ENCODE data around the gene TNS1. TPM values are rescaled to one million over a fixed set of nuclear protein-coding genes. Genes with fewer than 3 reads are reported as not detected.
A peak's percentile ranks its signal among the peaks of the same experiment; 100 is the strongest.

TNS1 gene
- total RNA-seq, 1 experiment from 2014 or later = 3.1 TPM

GRCh38 chr2:217847552-217848350, 155.0 kb downstream of the TNS1 start:
- no peak for DNase-seq
- H3K36me3 ChIP-seq (replicated peaks; ENCODE audit: control insufficient read depth, insufficient read depth, low read length) = no peaks in the 10 kb centered on the region
- no peaks in the 10 kb centered on the region for H3K27me3 ChIP-seq (ENCODE audit: control insufficient read depth, insufficient read depth, low read length)
- H3K4me3 ChIP-seq (ENCODE audit: insufficient read depth, low read depth, low read length) = no peak overlapping the region

- Histone ChIP-seq H3K27me3 (ENCODE audit: control insufficient read depth, insufficient read depth, low read length) (no peaks in the 10 kb centered on the region), H3K36me3 (replicated peaks; ENCODE audit: control insufficient read depth, insufficient read depth, low read length) (no peaks in the 10 kb centered on the region), H3K4me3 (ENCODE audit: insufficient read depth, low read depth, low read length) (no peak overlapping the region)
- no peak for DNase-seq
Measured at GRCh38 chr2:217847115-217847514, 155.7 kb downstream of the TNS1 start.

GRCh38 chr2:217846321-217846743, 156.5 kb downstream of the TNS1 start:
- no peaks in the 10 kb centered on the region for H3K36me3 ChIP-seq (replicated peaks; ENCODE audit: control insufficient read depth, insufficient read depth, low read length)
- no peak overlapping the region for H3K4me3 ChIP-seq (ENCODE audit: insufficient read depth, low read depth, low read length)
- no peak for DNase-seq
- no peaks in the 10 kb centered on the region for H3K27me3 ChIP-seq (ENCODE audit: control insufficient read depth, insufficient read depth, low read length)

GRCh38 chr2:217845301-217845700, 157.5 kb downstream of the TNS1 start:
- H3K27me3 ChIP-seq (ENCODE audit: control insufficient read depth, insufficient read depth, low read length) = no peaks in the 10 kb centered on the region
- no peak overlapping the region for H3K4me3 ChIP-seq (ENCODE audit: insufficient read depth, low read depth, low read length)
- DNase-seq = no peak
- no peaks in the 10 kb centered on the region for H3K36me3 ChIP-seq (replicated peaks; ENCODE audit: control insufficient read depth, insufficient read depth, low read length)

- no peak overlapping the region for H3K4me3 ChIP-seq (ENCODE audit: insufficient read depth, low read depth, low read length)
- no peaks in the 10 kb centered on the region for H3K27me3 ChIP-seq (ENCODE audit: control insufficient read depth, insufficient read depth, low read length)
- no peaks in the 10 kb centered on the region for H3K36me3 ChIP-seq (replicated peaks; ENCODE audit: control insufficient read depth, insufficient read depth, low read length)
- DNase-seq = no peak
Measured at GRCh38 chr2:217844696-217845095, 158.1 kb downstream of the TNS1 start.

GRCh38 chr2:217843324-217843723, 159.5 kb downstream of the TNS1 start:
- Histone ChIP-seq H3K36me3 (replicated peaks; ENCODE audit: control insufficient read depth, insufficient read depth, low read length) (no peaks in the 10 kb centered on the region), H3K27me3 (ENCODE audit: control insufficient read depth, insufficient read depth, low read length) (no peaks in the 10 kb centered on the region), H3K4me3 (ENCODE audit: insufficient read depth, low read depth, low read length) (no peak overlapping the region)
- DNase-seq = no peak

- no peaks in the 10 kb centered on the region for H3K27me3 ChIP-seq (ENCODE audit: control insufficient read depth, insufficient read depth, low read length)
- H3K4me3 ChIP-seq (ENCODE audit: insufficient read depth, low read depth, low read length) = no peak overlapping the region
- no peak for DNase-seq
- no peaks in the 10 kb centered on the region for H3K36me3 ChIP-seq (replicated peaks; ENCODE audit: control insufficient read depth, insufficient read depth, low read length)
Measured at GRCh38 chr2:217842017-217842416, 160.8 kb downstream of the TNS1 start.

GRCh38 chr2:217840522-217840921, 162.3 kb downstream of the TNS1 start:
- Histone ChIP-seq H3K36me3 (replicated peaks; ENCODE audit: control insufficient read depth, insufficient read depth, low read length) (no peaks in the 10 kb centered on the region), H3K27me3 (ENCODE audit: control insufficient read depth, insufficient read depth, low read length) (no peaks in the 10 kb centered on the region)
- DNase-seq = no peak

GRCh38 chr2:217839750-217840107, 163.1 kb downstream of the TNS1 start:
- H3K4me3 ChIP-seq (ENCODE audit: insufficient read depth, low read depth, low read length) = no peak overlapping the region
- no peaks in the 10 kb centered on the region for H3K36me3 ChIP-seq (replicated peaks; ENCODE audit: control insufficient read depth, insufficient read depth, low read length)
- DNase-seq = no peak
- no peaks in the 10 kb centered on the region for H3K27me3 ChIP-seq (ENCODE audit: control insufficient read depth, insufficient read depth, low read length)

More at GRCh38 chr2:217840522-217840921, 162.3 kb downstream of the TNS1 start:
- H3K4me3 ChIP-seq (ENCODE audit: insufficient read depth, low read depth, low read length) = no peak overlapping the region

GRCh38 chr2:217839073-217839749, 163.6 kb downstream of the TNS1 start:
- no peak overlapping the region for H3K4me3 ChIP-seq (ENCODE audit: insufficient read depth, low read depth, low read length)
- H3K36me3 ChIP-seq (replicated peaks; ENCODE audit: control insufficient read depth, insufficient read depth, low read length) = no peaks in the 10 kb centered on the region
- no peak for DNase-seq
- no peaks in the 10 kb centered on the region for H3K27me3 ChIP-seq (ENCODE audit: control insufficient read depth, insufficient read depth, low read length)

- DNase-seq = no peak
- Histone ChIP-seq H3K36me3 (replicated peaks; ENCODE audit: control insufficient read depth, insufficient read depth, low read length) (no peaks in the 10 kb centered on the region), H3K4me3 (ENCODE audit: insufficient read depth, low read depth, low read length) (no peak overlapping the region), H3K27me3 (ENCODE audit: control insufficient read depth, insufficient read depth, low read length) (no peaks in the 10 kb centered on the region)
Measured at GRCh38 chr2:217838409-217838831, 164.4 kb downstream of the TNS1 start.

GRCh38 chr2:217837530-217837929, 165.3 kb downstream of the TNS1 start:
- H3K4me3 ChIP-seq (ENCODE audit: insufficient read depth, low read depth, low read length) = no peak overlapping the region
- H3K27me3 ChIP-seq (ENCODE audit: control insufficient read depth, insufficient read depth, low read length) = no peaks in the 10 kb centered on the region
- no peak for DNase-seq
- H3K36me3 ChIP-seq (replicated peaks; ENCODE audit: control insufficient read depth, insufficient read depth, low read length) = no peaks in the 10 kb centered on the region

GRCh38 chr2:217836901-217837491, 165.8 kb downstream of the TNS1 start:
- H3K36me3 ChIP-seq (replicated peaks; ENCODE audit: control insufficient read depth, insufficient read depth, low read length) = no peaks in the 10 kb centered on the region
- peak; percentile 82 for DNase-seq
- H3K4me3 ChIP-seq (ENCODE audit: insufficient read depth, low read depth, low read length) = no peak overlapping the region
- H3K27me3 ChIP-seq (ENCODE audit: control insufficient read depth, insufficient read depth, low read length) = no peaks in the 10 kb centered on the region

GRCh38 chr2:217835931-217836891, 166.6 kb downstream of the TNS1 start:
- H3K27me3 ChIP-seq (ENCODE audit: control insufficient read depth, insufficient read depth, low read length) = no peaks in the 10 kb centered on the region
- H3K4me3 ChIP-seq (ENCODE audit: insufficient read depth, low read depth, low read length) = no peak overlapping the region
- H3K36me3 ChIP-seq (replicated peaks; ENCODE audit: control insufficient read depth, insufficient read depth, low read length) = no peaks in the 10 kb centered on the region
- peak; percentile 77 for DNase-seq

Data from H7 (cell line).